HG02642 (cell line): ENCODE data around the gene VPS13A.

Experiments
- ATAC-seq: cut with Tn5 transposase; IDR thresholded peaks from one replicate; pipeline ENCODE4 v1.9.1; 2021; ENCODE audit warnings: mild to moderate bottlenecking; ENCODE audit not compliant: unreplicated experiment, poor library complexity

The VPS13A gene

GRCh38 chr9:77451507-77451906 lies 274.2 kb downstream of the VPS13A start:
- no peak for ATAC-seq

GRCh38 chr9:77453825-77454647 lies 276.7 kb downstream of the VPS13A start:
- ATAC-seq = no peak

DNA sequence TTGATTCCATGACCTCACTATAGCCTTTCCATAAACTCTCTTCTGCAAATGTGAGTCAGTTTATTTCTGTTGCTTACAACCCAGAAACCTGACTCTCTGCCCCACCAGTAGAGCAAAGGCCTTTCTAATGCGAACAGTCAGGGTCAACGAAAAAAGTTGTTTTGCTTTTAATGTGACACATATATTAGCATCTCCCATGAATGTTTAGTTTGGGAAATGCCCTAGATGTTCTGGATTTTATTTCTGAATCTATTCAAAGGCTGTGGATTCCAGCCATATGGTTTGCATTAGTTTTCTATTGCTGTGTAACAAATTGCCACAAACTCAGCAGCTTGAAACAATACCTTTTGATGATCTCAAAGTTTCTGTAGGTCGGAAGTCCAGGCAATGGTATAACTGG lies 277.3 kb downstream of the VPS13A start:
- no peak for ATAC-seq

- ATAC-seq = peak; percentile 60
These were observed 278.1 kb downstream of the VPS13A start for GRCh38 chr9:77455312-77455927.

GRCh38 chr9:77456829-77457437 lies 279.6 kb downstream of the VPS13A start:
- peak; percentile 79 for ATAC-seq

DNA sequence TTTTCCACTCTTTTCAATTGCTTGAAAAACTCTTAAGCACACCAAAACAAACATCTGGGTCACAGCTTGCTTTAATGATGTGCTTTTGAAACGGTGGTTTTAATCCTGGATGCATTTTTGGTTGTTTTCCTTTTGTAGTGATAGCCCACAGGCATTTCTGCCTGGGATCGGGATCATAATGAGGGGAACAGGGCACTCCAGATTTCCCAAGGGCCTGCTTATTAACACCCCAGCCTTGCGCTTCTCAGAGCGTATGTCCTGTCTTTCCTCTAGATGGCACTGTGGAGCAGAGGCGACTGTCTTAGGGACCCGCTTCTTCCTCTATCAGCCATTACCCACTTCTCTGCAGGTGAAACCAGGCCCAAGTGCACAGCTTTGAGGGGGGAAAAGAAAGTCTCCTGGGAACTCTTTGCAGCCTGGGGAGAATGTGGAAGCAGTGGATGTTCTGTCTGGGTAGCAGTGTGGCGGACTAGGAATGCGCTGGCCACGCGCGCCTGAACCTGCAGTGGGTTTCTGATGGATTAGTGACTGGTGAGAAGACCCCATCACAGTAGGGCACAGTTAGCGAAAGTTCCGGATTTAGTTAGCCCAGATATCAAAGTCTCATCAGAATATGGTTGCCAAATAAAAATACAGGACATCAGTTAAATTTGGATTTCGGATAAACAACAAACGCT lies 280.7 kb downstream of the VPS13A start:
- peak; percentile 81 for ATAC-seq

DNA sequence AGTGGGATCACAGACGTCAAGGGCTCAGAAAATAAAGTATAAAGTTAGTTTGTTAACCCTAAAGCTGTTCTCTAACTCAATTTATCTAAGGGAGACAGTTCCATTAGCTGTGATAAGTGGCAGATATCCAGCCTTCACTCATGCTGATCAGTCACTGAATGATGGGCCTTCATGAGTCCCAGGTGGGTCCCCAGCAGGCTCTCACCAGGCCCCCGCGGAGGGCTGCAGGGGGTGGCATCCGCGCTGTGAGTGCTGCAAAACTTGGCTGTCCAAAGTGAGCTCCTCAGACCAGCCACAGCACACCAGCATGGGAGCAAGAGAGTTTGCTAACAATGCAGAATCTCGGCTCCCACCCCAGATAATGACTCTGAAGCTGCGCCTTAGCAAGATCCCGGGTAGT lies 283.6 kb downstream of the VPS13A start:
- no peak for ATAC-seq

DNA sequence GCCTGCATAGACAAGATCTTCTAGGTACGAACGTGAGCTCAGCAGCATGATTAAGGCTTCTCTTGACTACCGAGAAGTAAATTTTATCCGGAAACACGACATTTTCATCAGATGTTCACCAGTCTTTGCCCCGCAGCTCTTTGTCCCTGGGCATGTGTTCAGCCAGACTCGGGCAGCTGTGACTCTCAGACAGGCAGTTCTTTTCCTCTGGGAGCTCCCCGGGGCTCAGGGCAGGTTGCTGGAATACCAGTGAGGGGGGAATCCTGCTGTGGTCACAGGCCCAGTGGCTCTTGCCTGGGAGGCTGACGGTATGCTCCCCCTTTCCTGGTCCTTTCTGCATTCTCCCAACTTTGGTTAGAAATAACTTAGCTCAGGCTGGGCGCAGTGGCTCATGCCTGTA lies 284.7 kb downstream of the VPS13A start:
- no peak for ATAC-seq

GRCh38 chr9:77463151-77463550 lies 285.8 kb downstream of the VPS13A start:
- no peak for ATAC-seq

- no peak for ATAC-seq
These were observed 287.3 kb downstream of the VPS13A start for GRCh38 chr9:77464661-77465060.

DNA sequence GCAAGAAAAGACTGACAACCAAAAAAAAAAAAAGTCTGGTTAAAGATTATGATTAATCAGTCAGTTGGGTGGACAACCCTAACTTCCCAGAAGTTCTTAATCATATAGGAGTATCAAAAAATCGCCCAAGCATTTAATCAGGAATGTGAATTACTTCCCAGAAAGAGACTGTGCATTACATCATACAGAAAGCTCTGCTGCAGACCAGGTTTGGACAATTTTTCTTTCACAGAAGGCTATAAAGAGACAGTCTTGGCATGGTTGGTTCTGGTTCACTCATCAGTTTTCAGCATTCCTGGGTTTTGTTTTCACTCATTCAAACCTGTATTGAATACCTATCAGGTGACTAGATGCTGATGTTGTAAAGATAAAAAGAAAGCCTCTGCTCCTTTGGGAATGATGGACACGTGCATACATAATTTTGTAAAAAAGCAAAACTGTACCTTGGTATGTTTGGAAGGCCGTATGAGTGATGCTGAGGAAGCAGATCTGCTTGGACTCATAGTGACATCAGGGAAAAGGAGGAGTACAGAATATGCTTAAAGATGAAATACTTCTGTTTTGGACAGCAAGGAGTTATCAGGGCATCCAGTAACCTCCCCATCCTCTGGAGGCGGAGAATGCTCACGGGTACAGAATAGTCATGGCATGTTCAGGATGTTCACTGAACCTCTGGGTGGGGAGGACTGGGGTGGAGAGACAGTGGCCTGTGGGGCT lies 292.3 kb downstream of the VPS13A start:
- ATAC-seq = no peak
